Aorta (tissue), 5 donors: ENCODE measurements around the gene GATA3. TPM values are rescaled to one million over a fixed set of nuclear protein-coding genes. Genes with fewer than 3 reads are reported as not detected.

Experiments
- ATAC-seq: fragments of 200-7000 bp; cut with Tn5 transposase; one replicate; pipeline ENCODE4 v1.9.1; 2022; ENCODE audit warnings: moderate library complexity; ENCODE audit not compliant: low FRiP score
- DNase-seq, 2 donors: peaks; one replicate each; pipeline ENCODE4 v3.0.0-alpha.2; 2020
- H3K27ac ChIP-seq, 2 donors: one replicate each; pipeline ENCODE4 v1.5.1; 2013; ENCODE audit warnings: low read length in 2 of 2, mild to moderate bottlenecking in 2 of 2, moderate library complexity in 2 of 2, control low read depth in 1 of 2, inconsistent platforms in 1 of 2, low read depth in 1 of 2
- H3K27me3 ChIP-seq, 2 donors: one replicate each; pipeline ENCODE4 v1.6.1; 2013; ENCODE audit warnings: control low read depth in 1 of 2, low read length in 1 of 2, mild to moderate bottlenecking in 1 of 2, moderate library complexity in 1 of 2; ENCODE audit not compliant: insufficient read depth in 2 of 2, control insufficient read depth in 1 of 2
- H3K36me3 ChIP-seq, 2 donors: one replicate each; pipeline ENCODE4 v1.6.1; 2013; ENCODE audit warnings: control low read depth in 1 of 2, low read length in 1 of 2, mild to moderate bottlenecking in 1 of 2; ENCODE audit not compliant: insufficient read depth in 2 of 2, control insufficient read depth in 1 of 2
- H3K4me1 ChIP-seq, 2 donors: one replicate each; pipeline ENCODE4 v1.6.1; 2013; ENCODE audit warnings: low read length in 2 of 2, control low read depth in 1 of 2, mild to moderate bottlenecking in 1 of 2, moderate library complexity in 1 of 2; ENCODE audit not compliant: insufficient read depth in 2 of 2, control insufficient read depth in 1 of 2
- H3K4me3 ChIP-seq, 2 donors: one replicate each; pipeline ENCODE4 v1.5.1; 2013; ENCODE audit warnings: low read length in 2 of 2, control low read depth in 1 of 2, mild to moderate bottlenecking in 1 of 2
- H3K9me3 ChIP-seq: one replicate; pipeline ENCODE4 v1.6.1; 2013; ENCODE audit warnings: mild to moderate bottlenecking, low read length; ENCODE audit not compliant: control insufficient read depth
- WGBS, 2 donors: extraction: QIAGEN DNeasy Blood & Tissue Kit; methylation state at CpG; one replicate each; pipeline ENCODE4 v1.1.7; 2013; 5-methylcytosine and 5-hydroxymethylcytosine counted together
- intact Hi-C, 2 donors: fragments of 100-400 bp; cut with DNase I; formaldehyde crosslinking; loops; one replicate each; pipeline versions ENCODE4 v1.14.2 to v1.15.0; 2022
- polyA plus RNA-seq, 2 donors: library from polyadenylated mRNA; stranded (reverse); fragments of 200-250 nt; gene quantifications; one replicate each; pipeline ENCODE4 v1.2.3, GENCODE V29; 2013
- total RNA-seq, 2 donors: library from RNA; stranded (reverse); fragmentation: NEBNext Ultra II Directional; extraction: Animal tissue kit (Norgen Biotek cat#: 25700); gene quantifications; one replicate each; pipeline ENCODE4 v1.2.1, GENCODE V29; 2021
- donor health status: healthy with polysubstance abuse.
- donor health status: Bipolar disorder and iron deficiency.
- donor health status: DM: no; HTN: no; CAD: no.
- donor health status: DM: no; HTN: no; CAD: no.
- donor health status: DM: yes; HTN: yes; CAD: no.

Gene GATA3
- total and polyA plus RNA-seq, 4 donors, result 0.78 to 2.0 (median 1.4) TPM; not detected in 1

- no peak for ATAC-seq
- Histone ChIP-seq H3K4me1 (no peaks in the 10 kb centered on the region), H3K4me3 (no peak overlapping the region), H3K36me3 (no peaks in the 10 kb centered on the region), H3K27ac (no peak overlapping the region), H3K9me3 (no peaks in the 10 kb centered on the region), H3K27me3 (peaks cover 0 to 2% of the 10 kb centered on the region in 2 donors)
- DNase-seq, result peak in 1 of 2 donors; percentile 47
- intact Hi-C loops, result no loop called here
- WGBS, 2 donors, result 13 to 14% methylated on average over 18 of the region's 18 CpGs
Measured at GRCh38 chr10:8036506-8037198, 17.8 kb upstream of the GATA3 start.

- intact Hi-C loops, result no loop called here
- H3K9me3 ChIP-seq, result no peaks in the 10 kb centered on the region
- H3K4me3 ChIP-seq, result no peak overlapping the region
- no peak overlapping the region for H3K27ac ChIP-seq
- ATAC-seq, result no peak
- H3K27me3 ChIP-seq, result peaks cover 0 to 2% of the 10 kb centered on the region in 2 donors
- 7 to 10% methylated on average over 32 of the region's 32 CpGs for WGBS, 2 donors
- no peaks in the 10 kb centered on the region for H3K36me3 ChIP-seq
- DNase-seq, result peak in 1 of 2 donors; percentile 71
- no peaks in the 10 kb centered on the region for H3K4me1 ChIP-seq
Measured at GRCh38 chr10:8037199-8037801, 17.2 kb upstream of the GATA3 start.

GRCh38 chr10:8037941-8038894 is 16.3 kb upstream of the GATA3 start:
- intact Hi-C loops, result no loop called here
- Histone ChIP-seq H3K27ac (no peak overlapping the region), H3K36me3 (no peaks in the 10 kb centered on the region), H3K4me1 (no peaks in the 10 kb centered on the region), H3K4me3 (no peak overlapping the region), H3K9me3 (no peaks in the 10 kb centered on the region), H3K27me3 (peaks cover 0 to 2% of the 10 kb centered on the region in 2 donors)
- DNase-seq (peak in 1 of 2 donors; percentile 28), ATAC-seq (no peak)
- WGBS, 2 donors, result 16 to 18% methylated on average over 22 of the region's 22 CpGs

GRCh38 chr10:8039321-8039881 is 15.1 kb upstream of the GATA3 start:
- intact Hi-C loops, result no loop called here
- no peak overlapping the region for H3K27ac ChIP-seq
- no peaks in the 10 kb centered on the region for H3K36me3 ChIP-seq
- DNase-seq, result no peak
- no peak overlapping the region for H3K4me3 ChIP-seq
- H3K4me1 ChIP-seq, result no peaks in the 10 kb centered on the region
- H3K27me3 ChIP-seq, result peaks cover 0 to 2% of the 10 kb centered on the region in 2 donors
- 12 to 15% methylated on average over 10 of the region's 10 CpGs for WGBS, 2 donors
- no peaks in the 10 kb centered on the region for H3K9me3 ChIP-seq
- ATAC-seq, result no peak

- no peaks in the 10 kb centered on the region for H3K36me3 ChIP-seq
- peaks cover 0 to 2% of the 10 kb centered on the region in 2 donors for H3K27me3 ChIP-seq
- no peak overlapping the region for H3K4me3 ChIP-seq
- ATAC-seq (no peak), DNase-seq (no peak)
- no peaks in the 10 kb centered on the region for H3K9me3 ChIP-seq
- no peak overlapping the region for H3K27ac ChIP-seq
- WGBS, 2 donors, result 16 to 22% methylated on average over 6 of the region's 6 CpGs
- no peaks in the 10 kb centered on the region for H3K4me1 ChIP-seq
- intact Hi-C loops, result no loop called here
Measured at GRCh38 chr10:8040651-8041050, 13.8 kb upstream of the GATA3 start.

- ATAC-seq (no peak), DNase-seq (no peak)
- Histone ChIP-seq H3K4me1 (no peaks in the 10 kb centered on the region), H3K27ac (no peak overlapping the region), H3K36me3 (no peaks in the 10 kb centered on the region), H3K27me3 (no peaks in the 10 kb centered on the region), H3K4me3 (no peak overlapping the region), H3K9me3 (no peaks in the 10 kb centered on the region)
- WGBS, 2 donors, result 14 to 20% methylated on average over 10 of the region's 10 CpGs
- intact Hi-C loops, result no loop called here
Measured at GRCh38 chr10:8041284-8041991, 13.1 kb upstream of the GATA3 start.

GRCh38 chr10:8041992-8042720 is 12.3 kb upstream of the GATA3 start:
- no peaks in the 10 kb centered on the region for H3K27me3 ChIP-seq
- no peak overlapping the region for H3K4me3 ChIP-seq
- no peaks in the 10 kb centered on the region for H3K4me1 ChIP-seq
- DNase-seq, result peak in 1 of 2 donors; percentile 55
- ATAC-seq, result no peak
- H3K27ac ChIP-seq, result no peak overlapping the region
- 16 to 24% methylated on average over 17 of the region's 17 CpGs for WGBS, 2 donors
- no peaks in the 10 kb centered on the region for H3K9me3 ChIP-seq
- intact Hi-C loops, result no loop called here
- no peaks in the 10 kb centered on the region for H3K36me3 ChIP-seq
